Kidney (tissue), 14 donors: ENCODE data around the gene CASQ1. TPM values are rescaled to one million over a fixed set of nuclear protein-coding genes. Genes with fewer than 3 reads are reported as not detected.

Experiments used
- DNase-seq, 5 donors: peaks; one replicate each; pipeline ENCODE4 v3.0.0-alpha.2; 2013 to 2020
- FAIRE-seq: peaks from 2 replicates; lab custom pipeline; 2012; peaks lifted over from hg19 to GRCh38; lab: Jason Lieb, UNC
- H3K27ac ChIP-seq, 2 donors: one replicate each; pipeline ENCODE4 v1.7.0; 2013; ENCODE audit warnings: low read depth in 2 of 2, low read length in 2 of 2, inconsistent platforms in 1 of 2
- H3K27me3 ChIP-seq: one replicate; pipeline ENCODE4 v1.7.1; 2013; ENCODE audit warnings: low read length, inconsistent platforms; ENCODE audit not compliant: control insufficient read depth, insufficient read depth
- H3K36me3 ChIP-seq, 3 donors: one replicate each; pipeline versions ENCODE4 v1.7.0 to v1.7.1; 2013; ENCODE audit warnings: low read length in 3 of 3, control low read depth in 1 of 3, inconsistent platforms in 1 of 3; ENCODE audit not compliant: insufficient read depth in 3 of 3, control insufficient read depth in 2 of 3
- H3K4me1 ChIP-seq, 3 donors: one replicate each; pipeline versions ENCODE4 v1.7.0 to v1.7.1; 2013; ENCODE audit warnings: low read length in 3 of 3, inconsistent platforms in 1 of 3, low read depth in 1 of 3; ENCODE audit not compliant: control insufficient read depth in 2 of 3, insufficient read depth in 2 of 3
- H3K4me3 ChIP-seq, 3 donors: one replicate each; pipeline versions ENCODE4 v1.7.0 to v1.8.1; 2013; ENCODE audit warnings: low read length in 3 of 3, control low read depth in 1 of 3, inconsistent platforms in 1 of 3
- H3K9ac ChIP-seq, 3 donors: one replicate each; pipeline versions ENCODE4 v1.7.0 to v1.7.1; 2013; ENCODE audit warnings: low read length in 3 of 3, control low read depth in 1 of 3, inconsistent platforms in 1 of 3
- H3K9me3 ChIP-seq, 3 donors: one replicate each; pipeline versions ENCODE4 v1.7.0 to v1.7.1; 2013; ENCODE audit warnings: low read length in 3 of 3, control low read depth in 1 of 3, inconsistent platforms in 1 of 3; ENCODE audit not compliant: control insufficient read depth in 2 of 3, insufficient read depth in 1 of 3
- CTCF ChIP-seq: IDR thresholded peaks from 3 replicates; pipeline ENCODE4 v1.5.1; 2012; ENCODE audit warnings: mild to moderate bottlenecking, moderate library complexity, borderline replicate concordance; ENCODE audit not compliant: insufficient read depth; ENCODE audit errors: extremely low read depth
- intact Hi-C: fragments of 100-400 bp; cut with DNase I; formaldehyde crosslinking; loops from one replicate; pipeline ENCODE4 v1.11.1; 2022
- polyA plus RNA-seq: library from polyadenylated mRNA; stranded (reverse); fragments of 350-450 nt; fragmentation: Illumina TruSeq; extraction: RNeasy Lipid Tissue Mini Kit (QIAGEN cat#74804); gene quantifications from one replicate; pipeline ENCODE4 v1.2.3, GENCODE V29; 2014; ENCODE audit warnings: low read depth, low replicate concordance; ENCODE audit not compliant: insufficient read depth
- total RNA-seq: library from RNA; stranded (reverse); fragmentation: NEBNext Ultra II Directional; extraction: Animal tissue kit (Norgen Biotek cat#: 25700); gene quantifications from one replicate; pipeline ENCODE4 v1.2.1, GENCODE V29; 2021
- donor health status: control.
- donor health status: control.
- donor health status: control.
- donor health status: control.
- donor health status: control.
- donor health status: DM: yes; HTN: yes; CAD: no.
- donor health status: Normal renal cell carcinoma (clear cell type).

CASQ1 gene
- total and polyA plus RNA-seq, 2 donors from 2014 or later, result 0.57 TPM; not detected in 1

GRCh38 chr1:160179336-160179735 lies 11.0 kb upstream of the CASQ1 start:
- FAIRE-seq (no peak), DNase-seq (no peak)
- no peaks in the 10 kb centered on the region for H3K9me3 ChIP-seq
- TF ChIP-seq CTCF, result no peak
- no peak overlapping the region for H3K27ac ChIP-seq
- intact Hi-C loops, result no loop called here
- H3K4me3 ChIP-seq, result no peak overlapping the region
- H3K9ac ChIP-seq, result no peak overlapping the region
- H3K4me1 ChIP-seq, result no peaks in the 10 kb centered on the region
- H3K36me3 ChIP-seq, result no peaks in the 10 kb centered on the region
- no peaks in the 10 kb centered on the region for H3K27me3 ChIP-seq

- H3K4me3 ChIP-seq, result no peak overlapping the region
- H3K9ac ChIP-seq, result no peak overlapping the region
- no peaks in the 10 kb centered on the region for H3K4me1 ChIP-seq
- no peaks in the 10 kb centered on the region for H3K9me3 ChIP-seq
- H3K36me3 ChIP-seq, result no peaks in the 10 kb centered on the region
- FAIRE-seq, result no peak
- no peaks in the 10 kb centered on the region for H3K27me3 ChIP-seq
- H3K27ac ChIP-seq, result no peak overlapping the region
- intact Hi-C loops, result no loop called here
- TF ChIP-seq CTCF, result no peak
- DNase-seq, result peak in 1 of 5 donors; percentile 57
Observed at GRCh38 chr1:160186246-160186645, 4.1 kb upstream of the CASQ1 start.

- Histone ChIP-seq H3K27me3 (no peaks in the 10 kb centered on the region), H3K4me3 (no peak overlapping the region), H3K36me3 (no peaks in the 10 kb centered on the region), H3K9ac (no peak overlapping the region), H3K4me1 (no peaks in the 10 kb centered on the region), H3K27ac (no peak overlapping the region), H3K9me3 (no peaks in the 10 kb centered on the region)
- DNase-seq (no peak), FAIRE-seq (no peak)
- intact Hi-C loops, result no loop called here
- no peak for TF ChIP-seq CTCF
Observed at GRCh38 chr1:160186729-160187128, 3.6 kb upstream of the CASQ1 start.

GRCh38 chr1:160187407-160187806 lies 3.0 kb upstream of the CASQ1 start:
- no peak for FAIRE-seq
- H3K4me1 ChIP-seq, result no peaks in the 10 kb centered on the region
- DNase-seq, result no peak

More at GRCh38 chr1:160187407-160187806, 3.0 kb upstream of the CASQ1 start:
- no peaks in the 10 kb centered on the region for H3K9me3 ChIP-seq
- no peak for TF ChIP-seq CTCF
- H3K36me3 ChIP-seq, result no peaks in the 10 kb centered on the region
- intact Hi-C loops, result no loop called here
- no peak overlapping the region for H3K27ac ChIP-seq
- no peak overlapping the region for H3K4me3 ChIP-seq
- no peak overlapping the region for H3K9ac ChIP-seq
- no peaks in the 10 kb centered on the region for H3K27me3 ChIP-seq
